Cardiac muscle cell (in vitro differentiated cells and primary cell): Measurements from ENCODE around the gene MGAT5B. TPM values are rescaled to one million over a fixed set of nuclear protein-coding genes. Genes with fewer than 3 reads are reported as not detected.

Source experiments
- DNase-seq, 2 donors: peaks; one replicate each; pipeline versions ENCODE4 v3.0.0 to v3.0.0-alpha.2; 2010 to 2017; ENCODE audit warnings: low read depth in 1 of 2, low spot score in 1 of 2
- H3K27ac ChIP-seq: fragments of 200-600 bp; sonication (generic); 2 replicates; pipeline ENCODE4 v1.5.1; 2016
- H3K27me3 ChIP-seq: fragments of 200-600 bp; sonication (generic); 2 replicates; pipeline ENCODE4 v1.6.0; 2016; ENCODE audit warnings: control low read depth
- H3K36me3 ChIP-seq: fragments of 200-600 bp; sonication (generic); 2 replicates; pipeline ENCODE4 v1.5.1; 2016; ENCODE audit warnings: control low read depth
- H3K4me1 ChIP-seq: fragments of 200-600 bp; sonication (generic); 2 replicates; pipeline ENCODE4 v1.8.1; 2017; ENCODE audit warnings: low read depth, mild to moderate bottlenecking, mixed run types
- H3K4me3 ChIP-seq: fragments of 200-600 bp; sonication (generic); 2 replicates; pipeline ENCODE4 v1.5.1; 2016; ENCODE audit warnings: mild to moderate bottlenecking
- H3K9me3 ChIP-seq: fragments of 200-600 bp; sonication (generic); 2 replicates; pipeline ENCODE4 v1.5.1; 2017; ENCODE audit warnings: low read depth, mild to moderate bottlenecking, control low read depth
- polyA plus RNA-seq: library from polyadenylated mRNA; unstranded; fragments of >200 nt; fragmentation: Nextera tagmentation; extraction: Ambion mirVana; gene quantifications from 2 replicates; pipeline ENCODE4 v1.2.1, GENCODE V29; 2016
- total RNA-seq: library from RNA; depleted of rRNA; stranded (reverse); fragments of >200 nt; gene quantifications from 2 replicates; pipeline ENCODE4 v1.2.3, GENCODE V29; 2016
- TF ChIP-seq, protein P1 (sequence below): IDR thresholded peaks from 2 replicates; pipeline ENCODE4 v1.5.1; 2012; ENCODE audit warnings: low read depth, mild to moderate bottlenecking, low read length

MGAT5B gene
- total and polyA plus RNA-seq, 2 experiments from 2014 or later = 0.48 to 0.86 TPM

DNA sequence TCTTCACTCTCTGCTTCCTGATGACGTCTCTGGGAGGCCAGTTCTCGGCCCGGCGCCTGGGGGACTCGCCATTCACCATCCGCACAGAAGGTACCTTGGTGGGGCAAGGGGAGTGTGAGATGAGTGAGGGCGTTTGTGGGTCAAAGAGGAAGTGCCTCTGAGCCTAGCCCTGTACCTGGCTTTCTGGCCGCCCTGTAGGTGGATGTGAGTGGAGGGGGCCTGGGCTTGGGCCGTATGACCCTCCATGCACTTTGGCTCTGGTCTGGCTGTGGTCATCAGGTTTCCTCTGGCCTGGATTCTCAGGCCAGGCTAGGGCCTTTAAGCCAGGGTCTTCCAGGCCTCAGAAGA lies 4.6 kb downstream of the MGAT5B start:
- Histone ChIP-seq H3K4me1 (no peaks in the 10 kb centered on the region), H3K36me3 (no peaks in the 10 kb centered on the region), H3K9me3 (no peaks in the 10 kb centered on the region), H3K4me3 (no peak overlapping the region), H3K27me3 (peaks cover 39% of the 10 kb centered on the region), H3K27ac (no peak overlapping the region)
- DNase-seq = no peak
- TF ChIP-seq, protein P1, sequence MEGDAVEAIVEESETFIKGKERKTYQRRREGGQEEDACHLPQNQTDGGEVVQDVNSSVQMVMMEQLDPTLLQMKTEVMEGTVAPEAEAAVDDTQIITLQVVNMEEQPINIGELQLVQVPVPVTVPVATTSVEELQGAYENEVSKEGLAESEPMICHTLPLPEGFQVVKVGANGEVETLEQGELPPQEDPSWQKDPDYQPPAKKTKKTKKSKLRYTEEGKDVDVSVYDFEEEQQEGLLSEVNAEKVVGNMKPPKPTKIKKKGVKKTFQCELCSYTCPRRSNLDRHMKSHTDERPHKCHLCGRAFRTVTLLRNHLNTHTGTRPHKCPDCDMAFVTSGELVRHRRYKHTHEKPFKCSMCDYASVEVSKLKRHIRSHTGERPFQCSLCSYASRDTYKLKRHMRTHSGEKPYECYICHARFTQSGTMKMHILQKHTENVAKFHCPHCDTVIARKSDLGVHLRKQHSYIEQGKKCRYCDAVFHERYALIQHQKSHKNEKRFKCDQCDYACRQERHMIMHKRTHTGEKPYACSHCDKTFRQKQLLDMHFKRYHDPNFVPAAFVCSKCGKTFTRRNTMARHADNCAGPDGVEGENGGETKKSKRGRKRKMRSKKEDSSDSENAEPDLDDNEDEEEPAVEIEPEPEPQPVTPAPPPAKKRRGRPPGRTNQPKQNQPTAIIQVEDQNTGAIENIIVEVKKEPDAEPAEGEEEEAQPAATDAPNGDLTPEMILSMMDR = no peak

DNA sequence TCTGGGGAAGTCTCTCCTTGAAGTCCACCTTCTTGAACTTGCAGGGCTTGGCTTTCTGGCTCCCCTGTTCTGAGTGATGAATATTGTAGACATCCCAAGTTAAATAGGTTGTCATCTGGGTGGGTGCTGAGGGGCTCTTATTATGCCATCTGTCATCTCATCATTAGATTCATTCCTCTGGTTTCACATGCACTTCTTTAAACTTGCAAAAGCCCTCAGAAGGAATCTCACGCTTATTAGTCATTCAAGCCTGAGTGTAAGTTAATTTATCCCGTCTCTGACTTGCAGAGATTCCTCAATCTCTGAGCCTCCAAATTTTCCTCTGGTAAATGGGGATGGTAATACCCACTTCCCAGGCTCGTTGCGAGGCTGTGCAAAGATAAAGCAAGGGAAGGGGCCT lies 5.7 kb downstream of the MGAT5B start:
- TF ChIP-seq, protein P1 = no peak
- Histone ChIP-seq H3K9me3 (no peaks in the 10 kb centered on the region), H3K36me3 (no peaks in the 10 kb centered on the region), H3K27ac (no peak overlapping the region), H3K4me1 (no peaks in the 10 kb centered on the region), H3K27me3 (peaks cover 29% of the 10 kb centered on the region), H3K4me3 (no peak overlapping the region)
- no peak for DNase-seq

DNA sequence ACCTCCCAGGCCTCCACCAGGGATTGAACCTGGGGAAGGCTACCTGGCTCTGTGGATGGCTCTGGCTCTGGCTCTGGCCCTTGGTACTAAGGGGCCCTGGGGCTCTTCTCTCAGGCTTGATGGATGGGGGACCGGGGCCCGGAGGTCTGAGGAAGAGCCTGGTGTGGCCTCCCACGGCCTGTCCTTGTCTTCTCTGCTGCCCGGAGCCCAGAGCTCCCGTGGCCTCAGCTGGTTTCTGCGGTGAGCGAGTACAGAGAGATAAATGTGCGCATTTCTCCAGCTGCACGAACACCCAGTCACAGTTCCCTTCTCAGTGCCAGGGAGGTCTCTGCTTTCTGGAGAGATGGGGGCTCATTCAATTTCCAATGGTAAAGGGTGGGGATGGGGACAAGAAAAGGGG lies 9.2 kb downstream of the MGAT5B start:
- DNase-seq = no peak
- no peaks in the 10 kb centered on the region for H3K9me3 ChIP-seq
- no peaks in the 10 kb centered on the region for H3K36me3 ChIP-seq
- TF ChIP-seq, protein P1 = no peak
- no peak overlapping the region for H3K4me3 ChIP-seq
- peaks cover 4% of the 10 kb centered on the region for H3K27me3 ChIP-seq
- H3K27ac ChIP-seq = no peak overlapping the region
- H3K4me1 ChIP-seq = no peaks in the 10 kb centered on the region

DNA sequence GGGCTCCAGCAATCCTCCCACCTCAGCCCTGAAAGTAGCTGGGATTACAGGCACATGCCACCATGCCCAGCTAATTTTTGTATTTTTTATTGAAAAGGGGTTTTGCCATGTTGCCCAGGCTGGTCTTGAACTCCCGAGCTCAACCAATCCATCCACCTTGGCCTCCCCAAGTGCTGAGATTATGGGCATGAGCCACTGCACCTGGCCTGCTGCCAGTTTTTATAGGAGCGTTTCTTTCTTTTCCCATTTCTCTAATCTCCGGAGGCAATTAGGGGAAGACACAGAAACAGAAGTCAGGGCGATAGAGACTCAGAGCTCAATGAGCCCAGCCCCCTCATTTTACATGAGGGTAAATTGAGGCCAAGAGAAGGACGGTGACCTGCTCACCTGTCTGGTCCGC lies 10.4 kb downstream of the MGAT5B start:
- no peak overlapping the region for H3K27ac ChIP-seq
- TF ChIP-seq, protein P1 = no peak
- peaks cover 4% of the 10 kb centered on the region for H3K27me3 ChIP-seq
- DNase-seq = no peak
- no peak overlapping the region for H3K4me3 ChIP-seq
- no peaks in the 10 kb centered on the region for H3K9me3 ChIP-seq
- H3K36me3 ChIP-seq = no peaks in the 10 kb centered on the region
- no peaks in the 10 kb centered on the region for H3K4me1 ChIP-seq

DNA sequence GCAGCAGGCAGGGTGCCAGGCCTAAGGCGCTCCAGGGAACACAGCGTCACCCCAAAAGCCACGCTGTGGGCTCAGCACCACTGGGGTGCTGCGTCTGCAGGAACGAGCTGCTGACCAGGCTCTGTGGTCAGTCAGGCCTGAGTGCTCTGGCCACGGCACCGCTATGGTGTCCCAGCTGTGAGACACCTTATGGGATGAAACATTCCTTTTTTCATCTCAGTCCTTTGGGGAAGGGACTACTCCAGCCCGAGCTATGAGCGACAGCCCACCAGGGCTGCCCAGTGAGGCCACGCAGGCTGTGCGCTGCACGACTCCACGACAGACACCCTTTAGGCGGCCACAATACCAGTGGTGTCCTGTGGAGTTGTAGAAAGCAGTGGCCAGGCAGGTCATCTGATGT lies 11.1 kb downstream of the MGAT5B start:
- H3K4me3 ChIP-seq = no peak overlapping the region
- peaks cover 4% of the 10 kb centered on the region for H3K27me3 ChIP-seq
- no peaks in the 10 kb centered on the region for H3K4me1 ChIP-seq
- no peak for DNase-seq
- no peaks in the 10 kb centered on the region for H3K36me3 ChIP-seq
- H3K27ac ChIP-seq = no peak overlapping the region
- H3K9me3 ChIP-seq = no peaks in the 10 kb centered on the region
- TF ChIP-seq, protein P1 = no peak

DNA sequence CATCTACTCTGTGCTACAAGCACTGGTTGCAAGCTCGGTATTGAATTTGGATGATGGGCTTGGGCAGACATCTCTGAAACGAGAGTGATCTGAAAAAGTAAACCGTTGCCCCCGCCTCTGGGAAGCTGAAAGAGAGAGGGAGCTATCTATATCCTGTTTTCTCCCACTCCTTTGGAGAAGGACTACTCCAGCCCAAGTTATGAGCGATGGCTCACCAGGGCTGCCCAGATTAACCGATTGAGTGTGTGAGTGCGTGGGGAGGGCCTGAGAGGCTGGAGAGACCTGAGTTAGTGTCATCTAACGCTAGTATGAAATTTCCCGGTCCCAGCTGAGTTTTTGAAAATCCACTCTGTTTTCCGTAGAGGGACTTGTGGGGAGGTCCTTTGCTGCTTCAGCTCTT lies 11.5 kb downstream of the MGAT5B start:
- DNase-seq = peak in 1 of 2 donors; percentile 6
- no peak overlapping the region for H3K4me3 ChIP-seq
- no peaks in the 10 kb centered on the region for H3K36me3 ChIP-seq
- H3K9me3 ChIP-seq = no peaks in the 10 kb centered on the region
- H3K27ac ChIP-seq = no peak overlapping the region
- peaks cover 4% of the 10 kb centered on the region for H3K27me3 ChIP-seq
- no peaks in the 10 kb centered on the region for H3K4me1 ChIP-seq
- TF ChIP-seq, protein P1 = no peak
